ENCODE results near the gene KATNB1. TPM values are rescaled to one million over a fixed set of nuclear protein-coding genes. Genes with fewer than 3 reads are reported as not detected.

Gene KATNB1
- polyA plus RNA-seq, 1 donor from 2014 or later: 57.9 TPM

- Histone ChIP-seq H3K4me2 (ENCODE audit: low read length) (no peak overlapping the region), H3K79me2 (replicated peaks; ENCODE audit: insufficient read depth, low read length) (no peaks in the 10 kb centered on the region), H3K9me2 (ENCODE audit: insufficient read depth, low read length) (no peaks in the 10 kb centered on the region), H3K36me3 (ENCODE audit: insufficient read depth, low read length) (peaks cover 8% of the 10 kb centered on the region), H4K20me1 (ENCODE audit: insufficient read depth) (no peaks in the 10 kb centered on the region), H3F3A (ENCODE audit: insufficient read depth, low read length, poor library complexity, severe bottlenecking) (no peaks in the 10 kb centered on the region), H3K9me3 (ENCODE audit: low read length) (no peaks in the 10 kb centered on the region), H2AFZ (ENCODE audit: low read depth, low read length) (no peak overlapping the region), H3K9ac (ENCODE audit: low read length) (no peak overlapping the region), H3K27me3 (ENCODE audit: insufficient read depth, low read depth, low read length) (peaks cover 13% of the 10 kb centered on the region), H3K4me3 (ENCODE audit: low read length) (no peak overlapping the region), H3K27ac (ENCODE audit: low read length) (no peak overlapping the region)
- TF ChIP-seq POLR2AphosphoS5 (IDR thresholded peaks at IDR 0.05) (no peak), EP300 (conservative IDR thresholded peaks at IDR 0.05; ENCODE audit: poor library complexity, severe bottlenecking) (no peak), RAD21 (conservative IDR thresholded peaks at IDR 0.05) (no peak), TAF1 (IDR thresholded peaks at IDR 0.05; ENCODE audit: low read depth) (no peak), REST (IDR thresholded peaks at IDR 0.05; ENCODE audit: borderline replicate concordance) (no peak), EZH2 (IDR thresholded peaks at IDR 0.05; ENCODE audit: borderline replicate concordance, insufficient read depth, low read length, poor library complexity, severe bottlenecking) (no peak), MXI1 (conservative IDR thresholded peaks at IDR 0.05; ENCODE audit: poor library complexity, severe bottlenecking) (no peak), CTCF (IDR thresholded peaks at IDR 0.05; ENCODE audit: poor library complexity, severe bottlenecking) (no peak), SMC3 (conservative IDR thresholded peaks at IDR 0.05; ENCODE audit: poor library complexity) (no peak)
These were observed 61.6 kb downstream of the KATNB1 start for GRCh38 chr16:57797216-57797525.

- no peaks in the 10 kb centered on the region for H3F3A ChIP-seq (ENCODE audit: insufficient read depth, low read length, poor library complexity, severe bottlenecking)
- TF ChIP-seq REST (IDR thresholded peaks at IDR 0.05; ENCODE audit: borderline replicate concordance): no peak
- no peak for TF ChIP-seq POLR2AphosphoS5 (IDR thresholded peaks at IDR 0.05)
- peak overlapping the region; percentile 14 for H3K4me2 ChIP-seq (ENCODE audit: low read length)
- no peak overlapping the region for H2AFZ ChIP-seq (ENCODE audit: low read depth, low read length)
- H3K79me2 ChIP-seq (replicated peaks; ENCODE audit: insufficient read depth, low read length): no peaks in the 10 kb centered on the region
- no peaks in the 10 kb centered on the region for H4K20me1 ChIP-seq (ENCODE audit: insufficient read depth)
- H3K27me3 ChIP-seq (ENCODE audit: insufficient read depth, low read depth, low read length): peaks cover 13% of the 10 kb centered on the region
- H3K36me3 ChIP-seq (ENCODE audit: insufficient read depth, low read length): peaks cover 8% of the 10 kb centered on the region
- H3K9me3 ChIP-seq (ENCODE audit: low read length): no peaks in the 10 kb centered on the region
- H3K27ac ChIP-seq (ENCODE audit: low read length): no peak overlapping the region
- peak overlapping the region; percentile 52 for H3K4me3 ChIP-seq (ENCODE audit: low read length)
- no peak overlapping the region for H3K9ac ChIP-seq (ENCODE audit: low read length)
- H3K9me2 ChIP-seq (ENCODE audit: insufficient read depth, low read length): no peaks in the 10 kb centered on the region
These were observed 62.1 kb downstream of the KATNB1 start for GRCh38 chr16:57797526-57798266.

Measured in neural cell (in vitro differentiated cells).